DMS153 treated with DMSO at 0.1 percent for 48 hours (cell line): ENCODE results near the gene ADORA1.
A peak's percentile ranks its signal among the peaks of the same experiment; 100 is the strongest.

Source experiments
- DNase-seq: peaks from one replicate; lab custom pipeline; 2025; ENCODE audit not compliant: unreplicated experiment; lab: John Stamatoyannopoulos, UW

ADORA1 gene

DNA sequence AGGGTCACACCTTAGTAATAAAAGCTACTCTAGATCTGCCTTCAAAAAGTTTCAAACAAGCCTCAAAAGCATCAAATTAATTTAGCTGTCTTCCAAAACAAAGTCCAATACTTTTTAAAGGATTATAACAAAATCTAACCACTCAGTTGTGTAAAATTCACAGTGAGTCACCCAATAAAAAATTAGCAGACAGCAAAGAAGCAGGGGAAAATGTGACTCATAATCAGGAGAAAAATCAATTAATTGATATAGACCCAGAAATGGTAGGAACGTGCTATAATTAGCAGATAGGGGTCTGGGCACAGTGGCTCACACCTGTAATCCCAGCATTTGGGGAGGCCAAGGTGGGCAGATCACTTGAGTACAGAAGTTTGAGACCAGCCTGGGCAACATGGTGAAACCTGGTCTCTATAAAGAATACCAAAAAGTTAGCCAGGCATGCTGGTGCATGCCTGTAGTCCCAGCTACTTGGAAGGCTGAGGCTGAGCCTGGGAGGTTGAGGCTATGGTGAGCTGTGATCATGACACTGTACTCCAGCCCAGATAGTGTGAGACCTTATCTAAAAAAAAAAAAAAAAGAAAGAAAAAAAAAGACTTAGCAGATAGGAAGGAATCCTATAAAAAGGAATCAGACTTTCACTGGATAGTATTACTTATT lies 33.6 kb upstream of the ADORA1 start:
- no peak for DNase-seq

- DNase-seq, result no peak
Observed at GRCh38 chr1:203095061-203095690, 32.4 kb upstream of the ADORA1 start.

DNA sequence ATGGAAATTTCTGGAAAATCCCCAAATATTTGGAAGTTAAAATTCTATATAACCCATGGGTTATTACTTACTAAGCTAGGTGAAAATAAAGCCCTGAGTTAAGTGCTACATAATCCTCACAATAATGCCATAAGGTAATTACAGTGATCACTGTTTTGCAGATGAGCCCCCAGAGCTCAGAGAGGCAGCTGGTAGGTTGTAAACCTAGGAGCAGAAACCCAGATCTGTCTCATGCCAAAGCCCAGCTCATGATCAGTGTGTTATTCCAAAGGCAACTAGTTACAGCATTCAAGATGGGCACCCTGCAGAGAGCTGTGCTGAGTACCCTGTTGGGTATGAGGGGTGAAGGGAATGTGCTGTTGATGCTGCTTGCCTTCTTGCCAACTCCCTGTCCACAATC lies 31.0 kb upstream of the ADORA1 start:
- no peak for DNase-seq

DNA sequence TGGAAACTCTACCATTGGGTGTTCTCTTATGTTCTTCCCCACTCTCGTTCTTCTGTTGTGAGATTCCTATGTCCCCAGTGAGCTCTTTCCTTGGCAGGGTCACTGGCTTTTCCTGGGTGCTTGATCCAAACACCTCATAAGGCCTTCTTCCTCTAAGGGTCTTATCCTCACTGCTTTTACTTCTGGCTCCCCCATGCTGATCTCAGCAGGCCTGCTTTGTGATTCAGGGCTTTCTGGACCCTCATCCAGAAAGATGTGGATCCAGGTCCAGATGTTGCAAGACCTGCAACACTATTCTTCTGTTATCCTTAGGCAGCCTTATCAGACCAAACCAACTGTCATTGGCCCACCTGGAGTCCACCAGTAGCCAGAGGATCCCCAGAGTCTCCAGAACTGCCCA lies 30.5 kb upstream of the ADORA1 start:
- DNase-seq, result no peak

- DNase-seq, result no peak
Observed at GRCh38 chr1:203098445-203098844, 29.1 kb upstream of the ADORA1 start.

DNA sequence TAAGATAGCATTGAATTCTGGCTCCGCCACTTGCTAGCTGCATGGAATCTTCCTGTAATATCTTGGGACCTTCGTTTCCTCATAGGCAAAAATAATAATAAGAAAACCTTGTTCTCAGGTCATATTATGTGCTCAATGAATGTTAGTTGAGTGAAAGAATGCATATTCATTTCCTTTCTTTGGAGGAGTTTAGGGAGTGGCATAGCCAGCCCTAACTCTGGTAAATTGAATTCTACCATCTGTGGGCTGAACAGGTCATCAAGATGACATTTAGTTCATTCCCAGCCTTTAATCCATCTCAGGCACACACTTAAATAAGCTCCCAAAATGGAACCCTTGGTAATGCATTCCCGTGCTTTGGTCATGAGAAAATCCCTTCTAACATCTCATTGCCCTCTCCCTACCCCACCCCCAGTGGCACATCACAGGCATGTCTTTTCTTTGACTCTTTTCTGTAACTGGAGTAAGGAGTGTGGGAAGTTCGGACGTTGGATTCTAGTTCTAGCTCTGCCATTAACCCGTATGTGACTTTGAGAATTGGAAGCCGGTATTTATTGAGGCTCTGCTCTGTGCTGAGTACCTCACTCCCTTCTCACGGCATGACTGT lies 28.5 kb upstream of the ADORA1 start:
- DNase-seq, result no peak

DNA sequence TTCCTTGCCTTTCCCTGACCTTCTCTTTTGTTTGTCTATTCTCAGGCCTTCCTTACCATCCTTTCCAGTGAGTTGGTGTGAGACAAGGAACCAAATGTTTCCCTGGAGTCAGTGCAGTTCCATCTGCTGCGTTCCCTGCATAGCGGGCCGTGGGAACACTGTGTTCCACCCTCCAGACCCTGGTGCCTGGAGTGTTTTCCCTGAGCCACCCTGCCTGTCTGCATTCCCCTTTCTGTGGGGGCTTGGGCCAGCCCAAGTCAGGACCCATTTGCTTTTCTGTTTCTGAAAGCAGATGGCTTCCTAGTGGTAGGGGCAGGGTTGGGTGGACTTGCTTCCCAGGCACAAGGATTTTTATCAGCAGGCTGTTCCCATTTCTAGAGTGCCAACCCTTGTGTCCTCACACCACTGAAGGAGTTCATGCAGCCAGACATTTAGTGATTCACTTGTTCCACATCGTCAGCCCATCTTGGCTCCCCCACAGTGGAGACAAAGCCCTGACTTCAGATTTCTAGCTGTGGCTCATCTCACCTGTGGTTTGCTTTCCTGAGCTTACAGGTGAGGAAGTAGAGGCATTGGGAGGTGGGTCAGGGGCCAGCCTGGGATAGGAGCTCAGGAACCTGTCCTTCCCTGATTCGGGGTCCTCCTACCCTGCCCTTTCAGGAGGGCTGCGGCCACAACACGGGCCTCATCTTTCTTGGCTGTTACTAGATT lies 27.6 kb upstream of the ADORA1 start:
- DNase-seq, result no peak

DNA sequence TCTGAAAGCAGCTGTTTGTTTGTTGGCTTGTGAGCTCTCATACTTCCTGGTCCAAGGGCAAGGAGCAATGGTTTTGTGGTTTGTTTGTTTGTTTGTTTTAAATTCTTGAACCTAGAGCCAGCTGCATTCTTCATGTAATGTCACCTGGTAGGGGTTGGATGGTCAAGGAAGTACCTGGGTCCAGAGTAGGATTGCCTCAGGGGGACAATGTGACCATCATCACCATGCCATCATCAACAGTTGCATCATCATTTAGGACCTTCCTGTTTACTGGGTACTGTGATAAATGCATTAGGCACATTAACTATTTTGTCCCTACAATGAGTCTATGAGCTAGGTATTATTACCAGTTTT lies 27.0 kb upstream of the ADORA1 start:
- no peak for DNase-seq

GRCh38 chr1:203101813-203102634 lies 25.5 kb upstream of the ADORA1 start:
- DNase-seq, result no peak

DNA sequence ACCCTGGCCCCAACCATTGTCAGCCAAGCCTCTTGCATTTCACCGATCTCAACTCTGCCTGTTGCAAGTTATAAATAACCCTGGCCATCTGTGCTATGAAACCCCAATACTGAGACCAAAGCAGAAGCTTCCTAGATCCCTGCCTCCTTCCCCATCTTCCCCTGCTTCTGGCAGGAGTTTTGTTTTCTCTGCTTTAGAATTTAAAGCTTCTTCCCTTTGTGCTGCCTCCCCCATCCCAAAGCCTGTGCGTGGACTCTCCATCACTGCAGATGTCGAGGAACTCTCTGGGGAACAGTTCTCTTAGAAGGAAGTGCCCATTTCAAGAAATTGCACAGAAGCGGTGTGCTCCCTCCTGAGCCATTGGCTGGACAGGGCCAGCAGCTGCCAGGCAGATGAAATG lies 24.3 kb upstream of the ADORA1 start:
- no peak for DNase-seq

- no peak for DNase-seq
Observed at GRCh38 chr1:203103829-203104495, 23.6 kb upstream of the ADORA1 start.

- DNase-seq, result no peak
Observed at GRCh38 chr1:203104789-203105390, 22.6 kb upstream of the ADORA1 start.

DNA sequence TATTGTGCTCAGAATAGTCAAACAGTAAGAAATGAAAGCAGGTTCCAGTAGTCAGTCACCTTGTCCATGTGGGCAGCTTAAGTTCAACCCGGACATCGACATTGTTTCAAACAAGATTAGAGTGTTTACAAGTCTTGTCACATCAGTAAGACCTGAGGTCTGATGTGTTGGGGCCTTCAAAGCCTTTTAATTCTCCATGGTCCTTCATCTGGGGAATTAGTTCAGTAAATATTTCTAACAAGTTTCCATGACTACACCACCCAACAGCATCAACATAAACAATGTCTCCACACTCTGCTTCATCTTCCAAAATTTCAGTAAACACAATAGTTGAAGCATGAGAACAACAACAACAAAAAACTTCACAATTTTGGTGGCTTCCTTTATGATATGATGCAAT lies 15.1 kb upstream of the ADORA1 start:
- DNase-seq, result no peak

- DNase-seq, result no peak
Observed at GRCh38 chr1:203113308-203113707, 14.2 kb upstream of the ADORA1 start.

GRCh38 chr1:203114202-203114601 lies 13.3 kb upstream of the ADORA1 start:
- DNase-seq, result no peak

- no peak for DNase-seq
Observed at GRCh38 chr1:203116091-203116820, 11.3 kb upstream of the ADORA1 start.

GRCh38 chr1:203117611-203118575 lies 9.6 kb upstream of the ADORA1 start:
- DNase-seq, result peak; percentile 73

DNA sequence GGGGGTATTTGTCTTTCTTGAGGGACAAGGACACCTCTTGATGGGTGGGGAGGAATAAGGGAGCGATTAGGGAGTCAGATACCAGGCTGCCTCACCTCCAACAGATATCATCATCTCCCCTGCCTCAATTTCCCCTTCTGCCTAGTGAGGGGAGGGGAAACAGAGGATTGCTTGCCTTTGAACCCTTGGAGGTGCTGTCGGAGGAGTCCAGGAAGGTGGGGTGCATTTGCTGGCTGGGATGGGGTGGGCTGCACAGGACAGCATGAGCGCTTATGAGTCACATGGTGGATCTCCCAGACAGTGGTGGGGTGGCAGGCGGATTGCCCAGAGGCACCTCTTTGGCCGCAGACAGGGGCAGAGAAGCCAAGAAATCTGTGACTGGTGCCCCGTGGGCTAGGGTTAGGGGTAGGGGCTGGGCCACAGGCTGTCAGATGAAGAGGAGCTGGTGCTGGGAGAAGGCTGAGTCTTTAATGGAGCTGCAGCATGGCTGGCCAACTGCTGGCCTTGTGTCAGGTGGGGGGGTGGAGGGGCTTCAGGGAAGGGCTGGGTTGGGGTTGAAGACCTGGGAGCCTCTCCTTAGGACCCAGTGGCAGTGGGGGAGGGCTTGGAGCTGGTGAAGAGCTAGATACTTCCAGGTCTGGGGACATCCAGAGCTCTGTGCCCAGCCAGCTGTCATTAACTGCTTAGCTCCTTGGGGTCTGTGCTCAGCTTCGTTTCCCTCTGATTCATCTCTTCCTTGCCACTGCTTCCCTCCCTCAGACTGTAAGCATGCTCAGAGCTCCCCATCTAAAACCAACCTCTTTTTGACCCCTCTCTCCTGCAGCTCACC lies 7.0 kb upstream of the ADORA1 start:
- DNase-seq, result no peak
